Mesendoderm (in vitro differentiated cells): ENCODE results near the gene ATPAF2.

Experiments
- DNase-seq: peaks from one replicate; pipeline ENCODE4 v3.0.0; 2013
- H2AK5ac ChIP-seq: 2 replicates; pipeline ENCODE4 v1.6.1; 2013; ENCODE audit warnings: low read length, inconsistent platforms
- H2BK120ac ChIP-seq: 2 replicates; pipeline ENCODE4 v1.6.1; 2013; ENCODE audit warnings: low read depth, mild to moderate bottlenecking, low read length, moderate library complexity, mixed read lengths
- H2BK15ac ChIP-seq: replicated peaks from 2 replicates; pipeline ENCODE4 v1.6.1; 2013; ENCODE audit warnings: low read depth, mild to moderate bottlenecking, moderate library complexity
- H2BK5ac ChIP-seq: 2 replicates; pipeline ENCODE4 v1.6.1; 2013; ENCODE audit warnings: low read length, inconsistent platforms
- H3K18ac ChIP-seq: 2 replicates; pipeline ENCODE4 v1.6.1; 2013; ENCODE audit warnings: mild to moderate bottlenecking, low read length, mixed read lengths
- H3K23ac ChIP-seq: one replicate; pipeline ENCODE4 v1.6.1; 2013; ENCODE audit warnings: low read length
- H3K27ac ChIP-seq: 2 replicates; pipeline ENCODE4 v1.5.1; 2013; ENCODE audit warnings: low read depth, mild to moderate bottlenecking, inconsistent platforms, low read length, moderate library complexity
- H3K27me3 ChIP-seq: 2 replicates; pipeline ENCODE4 v1.6.1; 2013; ENCODE audit warnings: low read length, control low read depth, mild to moderate bottlenecking, inconsistent platforms; ENCODE audit not compliant: insufficient read depth, poor library complexity
- H3K36me3 ChIP-seq: 2 replicates; pipeline ENCODE4 v1.6.1; 2013; ENCODE audit warnings: low read length, inconsistent platforms; ENCODE audit not compliant: control insufficient read depth, insufficient read depth
- H3K4ac ChIP-seq: one replicate; pipeline ENCODE4 v1.6.1; 2013; ENCODE audit warnings: low read depth, mild to moderate bottlenecking, low read length, moderate library complexity
- H3K4me1 ChIP-seq: 2 replicates; pipeline ENCODE4 v1.6.1; 2013; ENCODE audit warnings: low read depth, low read length, inconsistent platforms; ENCODE audit not compliant: control insufficient read depth
- H3K4me2 ChIP-seq: 2 replicates; pipeline ENCODE4 v1.6.1; 2013; ENCODE audit warnings: low read length
- H3K4me3 ChIP-seq: 2 replicates; pipeline ENCODE4 v1.5.1; 2013; ENCODE audit warnings: mild to moderate bottlenecking, low read length
- H3K56ac ChIP-seq: one replicate; pipeline ENCODE4 v1.6.1; 2013; ENCODE audit warnings: low read length
- H3K79me1 ChIP-seq: 2 replicates; pipeline ENCODE4 v1.6.1; 2013; ENCODE audit warnings: low read length, inconsistent platforms
- H3K79me2 ChIP-seq: 2 replicates; pipeline ENCODE4 v1.6.1; 2013; ENCODE audit warnings: mild to moderate bottlenecking, low read length; ENCODE audit not compliant: control insufficient read depth, insufficient read depth
- H3K9ac ChIP-seq: 2 replicates; pipeline ENCODE4 v1.6.1; 2013; ENCODE audit warnings: low read length, inconsistent platforms
- H4K5ac ChIP-seq: one replicate; pipeline ENCODE4 v1.6.1; 2013; ENCODE audit warnings: low read length
- H4K8ac ChIP-seq: one replicate; pipeline ENCODE4 v1.6.1; 2013; ENCODE audit warnings: low read depth, mild to moderate bottlenecking, control low read depth, low read length, moderate library complexity
- WGBS: extraction: QIAGEN DNeasy Blood & Tissue Kit; methylation state at CpG from one replicate; pipeline ENCODE4 v1.1.7; 2013; ENCODE audit warnings: low lambda C conversion rate, missing lambda C conversion rate; ENCODE audit not compliant: insufficient coverage; ENCODE audit errors: extremely low coverage; 5-methylcytosine and 5-hydroxymethylcytosine counted together

The ATPAF2 gene

GRCh38 chr17:18043491-18043890 lies 4.5 kb upstream of the ATPAF2 start:
- no peak overlapping the region for H2BK15ac ChIP-seq
- peak; percentile 35 for DNase-seq
- H3K27ac ChIP-seq: no peak overlapping the region
- H4K5ac ChIP-seq: no peak overlapping the region
- peaks cover 2% of the 10 kb centered on the region for H3K79me2 ChIP-seq
- H3K18ac ChIP-seq: no peak overlapping the region
- no peak overlapping the region for H2BK5ac ChIP-seq
- H3K4ac ChIP-seq: no peak overlapping the region
- no CpG with 5 or more reads among the region's 1 CpG for WGBS
- no peak overlapping the region for H3K9ac ChIP-seq
- H4K8ac ChIP-seq: no peak overlapping the region
- H3K27me3 ChIP-seq: no peaks in the 10 kb centered on the region
- H3K23ac ChIP-seq: no peak overlapping the region
- H3K4me2 ChIP-seq: no peak overlapping the region
- H2AK5ac ChIP-seq: no peak overlapping the region
- H3K4me3 ChIP-seq: no peak overlapping the region
- peaks cover 2% of the 10 kb centered on the region for H3K36me3 ChIP-seq
- H3K56ac ChIP-seq: no peak overlapping the region
- H3K79me1 ChIP-seq: peaks cover 9% of the 10 kb centered on the region
- peaks cover 3% of the 10 kb centered on the region for H3K4me1 ChIP-seq
- H2BK120ac ChIP-seq: no peak overlapping the region

GRCh38 chr17:18042983-18043382 lies 4.0 kb upstream of the ATPAF2 start:
- no peak overlapping the region for H3K18ac ChIP-seq
- H3K4me2 ChIP-seq: no peak overlapping the region
- no peak overlapping the region for H2AK5ac ChIP-seq
- H3K36me3 ChIP-seq: peaks cover 2% of the 10 kb centered on the region
- DNase-seq: no peak
- H4K8ac ChIP-seq: no peak overlapping the region
- H3K27ac ChIP-seq: no peak overlapping the region
- WGBS: no CpG with 5 or more reads among the region's 8 CpGs
- H3K27me3 ChIP-seq: no peaks in the 10 kb centered on the region
- no peak overlapping the region for H2BK5ac ChIP-seq
- peaks cover 7% of the 10 kb centered on the region for H3K4me1 ChIP-seq
- H3K79me2 ChIP-seq: peaks cover 2% of the 10 kb centered on the region
- H3K79me1 ChIP-seq: peaks cover 13% of the 10 kb centered on the region
- H2BK120ac ChIP-seq: no peak overlapping the region
- H3K4ac ChIP-seq: no peak overlapping the region
- H3K9ac ChIP-seq: no peak overlapping the region
- H4K5ac ChIP-seq: no peak overlapping the region
- no peak overlapping the region for H3K23ac ChIP-seq
- no peak overlapping the region for H2BK15ac ChIP-seq
- H3K4me3 ChIP-seq: no peak overlapping the region
- no peak overlapping the region for H3K56ac ChIP-seq

DNA sequence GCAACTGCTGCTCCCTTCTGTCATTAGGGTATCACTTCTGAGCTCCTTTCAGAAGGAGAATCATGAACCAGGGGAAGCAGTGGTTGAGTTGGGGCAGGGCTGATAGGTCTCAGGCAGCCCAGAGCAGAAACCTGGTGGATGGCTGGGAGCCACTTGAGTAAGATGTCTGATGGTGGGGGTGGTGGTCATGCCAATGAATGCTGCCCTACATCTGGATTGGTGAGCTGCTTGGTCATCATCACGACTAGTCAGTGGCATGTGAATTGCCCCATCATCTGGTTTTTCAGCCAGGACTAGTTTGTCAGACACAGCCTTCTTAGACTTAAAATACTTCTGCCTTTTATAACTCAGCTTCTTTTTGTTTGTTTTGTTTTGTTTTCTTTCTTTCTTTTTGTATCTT lies 2.8 kb upstream of the ATPAF2 start:
- WGBS: no CpG with 5 or more reads among the region's 1 CpG

DNA sequence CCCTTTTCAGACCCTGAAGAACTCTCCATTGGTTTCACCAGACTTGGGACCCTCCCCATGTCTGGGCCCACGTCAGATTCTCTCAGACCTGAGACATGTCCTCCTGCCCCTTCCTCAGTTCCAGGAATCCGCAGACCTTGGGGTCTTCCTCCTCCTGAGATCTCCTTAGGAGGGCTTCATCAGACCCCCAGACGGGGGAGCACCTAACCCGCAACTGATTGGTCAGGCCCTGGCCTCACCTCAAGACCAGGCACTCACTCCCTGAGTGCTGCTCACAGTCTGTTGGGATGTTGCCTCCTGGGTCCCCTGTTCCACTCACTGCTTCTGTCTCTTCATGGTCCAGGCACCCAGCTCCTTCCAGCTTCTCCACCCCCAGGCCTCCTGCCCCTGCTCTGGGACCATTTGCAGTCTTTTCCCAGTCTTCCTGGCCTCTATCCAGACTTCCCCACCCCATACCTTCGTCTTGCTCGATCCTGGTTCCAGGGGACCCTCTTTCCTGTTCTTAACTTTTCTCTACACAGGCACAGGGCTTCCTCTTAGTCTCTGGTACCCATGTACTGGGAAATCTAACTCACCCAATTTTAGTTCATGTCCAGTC lies 1.4 kb upstream of the ATPAF2 start:
- Histone ChIP-seq H3K27me3 (no peaks in the 10 kb centered on the region), H4K5ac (no peak overlapping the region), H2AK5ac (no peak overlapping the region), H2BK120ac (no peak overlapping the region), H3K4me3 (peak overlapping the region; percentile 68), H3K4ac (no peak overlapping the region), H3K56ac (peak overlapping the region; percentile 88), H3K4me1 (peaks cover 7% of the 10 kb centered on the region), H3K23ac (no peak overlapping the region), H2BK5ac (no peak overlapping the region), H3K4me2 (peak overlapping the region; percentile 84), H3K27ac (no peak overlapping the region), H3K9ac (peak overlapping the region; percentile 77), H4K8ac (no peak overlapping the region), H3K18ac (no peak overlapping the region), H3K79me1 (peaks cover 16% of the 10 kb centered on the region), H3K36me3 (no peaks in the 10 kb centered on the region), H3K79me2 (peaks cover 2% of the 10 kb centered on the region), H2BK15ac (no peak overlapping the region)
- DNase-seq: no peak
- WGBS: no CpG with 5 or more reads among the region's 6 CpGs

More for the DNA sequence above, 2.8 kb upstream of the ATPAF2 start:
- peak overlapping the region; percentile 32 for H3K56ac ChIP-seq
- no peaks in the 10 kb centered on the region for H3K27me3 ChIP-seq
- no peak overlapping the region for H3K27ac ChIP-seq
- no peak overlapping the region for H3K23ac ChIP-seq
- peaks cover 16% of the 10 kb centered on the region for H3K79me1 ChIP-seq
- H2BK15ac ChIP-seq: no peak overlapping the region
- no peak overlapping the region for H3K18ac ChIP-seq
- no peak overlapping the region for H3K4ac ChIP-seq
- peaks cover 7% of the 10 kb centered on the region for H3K4me1 ChIP-seq
- H2BK5ac ChIP-seq: no peak overlapping the region
- peaks cover 2% of the 10 kb centered on the region for H3K79me2 ChIP-seq
- H4K8ac ChIP-seq: no peak overlapping the region
- H3K36me3 ChIP-seq: no peaks in the 10 kb centered on the region
- no peak overlapping the region for H2BK120ac ChIP-seq
- no peak overlapping the region for H2AK5ac ChIP-seq
- H3K9ac ChIP-seq: no peak overlapping the region
- DNase-seq: no peak
- no peak overlapping the region for H4K5ac ChIP-seq
- H3K4me3 ChIP-seq: no peak overlapping the region
- no peak overlapping the region for H3K4me2 ChIP-seq

DNA sequence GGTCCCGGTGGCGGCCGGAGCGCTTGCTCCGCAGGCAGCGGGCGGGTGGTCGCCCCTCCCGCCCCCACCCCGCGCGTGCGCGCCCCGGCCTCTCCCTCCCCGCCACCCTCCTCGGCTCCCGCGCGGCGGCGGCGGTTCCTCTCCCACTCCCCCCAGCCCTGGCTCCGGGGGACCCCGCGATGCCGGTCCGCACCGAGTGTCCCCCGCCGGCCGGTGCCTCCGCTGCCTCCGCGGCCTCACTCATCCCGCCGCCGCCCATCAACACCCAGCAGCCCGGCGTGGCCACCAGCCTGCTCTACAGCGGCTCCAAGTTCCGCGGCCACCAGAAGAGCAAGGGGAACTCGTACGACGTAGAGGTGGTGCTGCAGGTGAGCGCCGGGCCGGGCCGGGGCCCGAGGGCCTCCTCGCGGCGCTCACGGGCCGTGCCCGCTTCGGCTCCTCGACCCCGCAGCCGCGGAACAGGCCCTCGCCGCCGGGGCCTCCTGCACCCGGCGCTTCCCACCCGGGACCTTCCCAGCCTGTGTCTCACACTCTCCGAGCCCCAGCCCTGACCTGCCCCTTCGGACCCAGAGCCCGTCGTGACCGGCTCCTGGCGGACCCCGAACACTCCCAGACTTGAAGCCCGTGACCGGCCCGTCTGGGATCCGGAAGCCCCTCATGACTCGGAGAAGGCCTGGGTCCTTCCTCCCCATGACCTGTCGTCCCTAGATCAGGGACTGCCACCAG lies 730 bp upstream of the ATPAF2 start:
- H2BK5ac ChIP-seq: no peak overlapping the region
- H3K79me2 ChIP-seq: peaks cover 2% of the 10 kb centered on the region
- H3K27me3 ChIP-seq: no peaks in the 10 kb centered on the region
- no peak overlapping the region for H4K8ac ChIP-seq
- H3K36me3 ChIP-seq: no peaks in the 10 kb centered on the region
- peak overlapping the region; percentile 77 for H3K9ac ChIP-seq
- H3K79me1 ChIP-seq: peaks cover 16% of the 10 kb centered on the region
- H3K4ac ChIP-seq: peak overlapping the region; percentile 24
- H4K5ac ChIP-seq: no peak overlapping the region
- WGBS: no CpG with 5 or more reads among the region's 81 CpGs
- peak overlapping the region; percentile 39 for H3K18ac ChIP-seq
- H2BK120ac ChIP-seq: peak overlapping the region; percentile 8
- H3K4me2 ChIP-seq: peak overlapping the region; percentile 84
- DNase-seq: peak; percentile 66
- H2BK15ac ChIP-seq: no peak overlapping the region
- no peak overlapping the region for H2AK5ac ChIP-seq
- no peak overlapping the region for H3K27ac ChIP-seq
- peak overlapping the region; percentile 68 for H3K4me3 ChIP-seq
- H3K23ac ChIP-seq: peak overlapping the region; percentile 81
- H3K4me1 ChIP-seq: peaks cover 7% of the 10 kb centered on the region
- peak overlapping the region; percentile 88 for H3K56ac ChIP-seq
